Measurements from ENCODE around the gene LTK. TPM values are rescaled to one million over a fixed set of nuclear protein-coding genes. Genes with fewer than 3 reads are reported as not detected.

The LTK gene
- total RNA-seq, 2 experiments from 2014 or later: 0.20 to 0.30 TPM

GRCh38 chr15:41512940-41513505 is 604 bp downstream of the LTK start:
- H3K4me3 Mint-ChIP-seq: peak overlapping the region; percentile 39
- H3K27me3 Mint-ChIP-seq: peaks cover 44% of the 10 kb centered on the region
- H3K9me3 Mint-ChIP-seq (ENCODE audit: low read depth): no peaks in the 10 kb centered on the region
- no peak overlapping the region for H3K27ac Mint-ChIP-seq
- H3K36me3 Mint-ChIP-seq: peaks cover 6% of the 10 kb centered on the region
- DNase-seq (no peak), ATAC-seq (peak; percentile 34)
- peaks cover 29% of the 10 kb centered on the region for H3K4me1 Mint-ChIP-seq
- CTCF ChIA-PET: interaction anchor here (0.5 to 2.1 kb wide), 3 partner anchors 34 to 47 kb away, joined by 3 to 8 read pairs (median 3); no protein-coding TSS in a partner anchor

- CTCF ChIA-PET: interaction anchor here (0.9 to 2.1 kb wide), 2 partner anchors 45 to 46 kb away, joined by 3 to 8 read pairs; no protein-coding TSS in a partner anchor
Measured at GRCh38 chr15:41512512-41512939, 1.1 kb downstream of the LTK start.

GRCh38 chr15:41511899-41512369 is 1.7 kb downstream of the LTK start:
- H3K36me3 Mint-ChIP-seq: peaks cover 4% of the 10 kb centered on the region
- CTCF ChIA-PET: interaction anchor here (2.1 kb wide), 1 partner anchor 46 kb away, joined by 8 read pairs; no protein-coding TSS in a partner anchor
- ATAC-seq: peak; percentile 37
- peaks cover 29% of the 10 kb centered on the region for H3K4me1 Mint-ChIP-seq
- peak overlapping the region; percentile 30 for H3K4me3 Mint-ChIP-seq
- H3K27me3 Mint-ChIP-seq: peaks cover 48% of the 10 kb centered on the region
- no peak overlapping the region for H3K27ac Mint-ChIP-seq
- no peak for DNase-seq
- no peaks in the 10 kb centered on the region for H3K9me3 Mint-ChIP-seq (ENCODE audit: low read depth)

More at GRCh38 chr15:41512512-41512939, 1.1 kb downstream of the LTK start:
- peak overlapping the region; percentile 30 for H3K4me3 Mint-ChIP-seq
- ATAC-seq (no peak), DNase-seq (no peak)
- H3K9me3 Mint-ChIP-seq (ENCODE audit: low read depth): no peaks in the 10 kb centered on the region
- H3K36me3 Mint-ChIP-seq: peaks cover 4% of the 10 kb centered on the region
- H3K27me3 Mint-ChIP-seq: peaks cover 48% of the 10 kb centered on the region
- H3K27ac Mint-ChIP-seq: no peak overlapping the region
- peaks cover 29% of the 10 kb centered on the region for H3K4me1 Mint-ChIP-seq

GRCh38 chr15:41511331-41511898 is 2.2 kb downstream of the LTK start:
- Mint-ChIP-seq H3K9me3 (ENCODE audit: low read depth) (no peaks in the 10 kb centered on the region), H3K36me3 (peaks cover 4% of the 10 kb centered on the region), H3K4me1 (peaks cover 29% of the 10 kb centered on the region), H3K27me3 (peaks cover 48% of the 10 kb centered on the region), H3K27ac (no peak overlapping the region), H3K4me3 (no peak overlapping the region)
- DNase-seq: no peak
- CTCF ChIA-PET: no interaction called here
- ATAC-seq: no peak

GRCh38 chr15:41510728-41511127 is 2.9 kb downstream of the LTK start:
- DNase-seq: no peak
- peaks cover 4% of the 10 kb centered on the region for H3K36me3 Mint-ChIP-seq
- H3K27me3 Mint-ChIP-seq: peaks cover 49% of the 10 kb centered on the region
- no peaks in the 10 kb centered on the region for H3K9me3 Mint-ChIP-seq (ENCODE audit: low read depth)
- peaks cover 29% of the 10 kb centered on the region for H3K4me1 Mint-ChIP-seq
- no peak overlapping the region for H3K27ac Mint-ChIP-seq
- no peak overlapping the region for H3K4me3 Mint-ChIP-seq
- no peak for ATAC-seq
- CTCF ChIA-PET: no interaction called here

GRCh38 chr15:41507820-41508290 is 5.8 kb downstream of the LTK start:
- DNase-seq: no peak
- H3K36me3 Mint-ChIP-seq: no peaks in the 10 kb centered on the region
- CTCF ChIA-PET: interaction anchor here (0.6 to 1.8 kb wide), 3 partner anchors 9 to 646 kb away, joined by 3 to 6 read pairs (median 4); no protein-coding TSS in a partner anchor
- H3K4me1 Mint-ChIP-seq: peaks cover 12% of the 10 kb centered on the region
- H3K9me3 Mint-ChIP-seq (ENCODE audit: low read depth): no peaks in the 10 kb centered on the region
- H3K4me3 Mint-ChIP-seq: no peak overlapping the region
- no peak overlapping the region for H3K27ac Mint-ChIP-seq
- peaks cover 62% of the 10 kb centered on the region for H3K27me3 Mint-ChIP-seq
- ATAC-seq: no peak

- ATAC-seq (no peak), DNase-seq (no peak)
- H3K27me3 Mint-ChIP-seq: peaks cover 62% of the 10 kb centered on the region
- H3K4me1 Mint-ChIP-seq: peaks cover 11% of the 10 kb centered on the region
- H3K27ac Mint-ChIP-seq: no peak overlapping the region
- no peaks in the 10 kb centered on the region for H3K36me3 Mint-ChIP-seq
- H3K4me3 Mint-ChIP-seq: no peak overlapping the region
- CTCF ChIA-PET: interaction anchor here (1.1 to 1.8 kb wide), 4 partner anchors 10 to 41 kb away, joined by 3 to 6 read pairs (median 4); no protein-coding TSS in a partner anchor
- H3K9me3 Mint-ChIP-seq (ENCODE audit: low read depth): no peaks in the 10 kb centered on the region
Measured at GRCh38 chr15:41506796-41507341, 6.8 kb downstream of the LTK start.

GRCh38 chr15:41505776-41506175 is 7.9 kb downstream of the LTK start:
- H3K9me3 Mint-ChIP-seq (ENCODE audit: low read depth): no peaks in the 10 kb centered on the region
- no peak for DNase-seq
- no peaks in the 10 kb centered on the region for H3K36me3 Mint-ChIP-seq
- H3K4me1 Mint-ChIP-seq: peaks cover 19% of the 10 kb centered on the region
- peaks cover 69% of the 10 kb centered on the region for H3K27me3 Mint-ChIP-seq
- no peak overlapping the region for H3K4me3 Mint-ChIP-seq
- CTCF ChIA-PET: interaction anchor here (1.1 to 1.4 kb wide), 2 partner anchors 10 to 40 kb away, joined by 3 to 4 read pairs; no protein-coding TSS in a partner anchor
- no peak for ATAC-seq
- H3K27ac Mint-ChIP-seq: no peak overlapping the region

GRCh38 chr15:41504751-41505492 is 8.7 kb downstream of the LTK start:
- DNase-seq: no peak

GRCh38 chr15:41503669-41504010 is 10.0 kb downstream of the LTK start:
- H3K9me3 Mint-ChIP-seq (ENCODE audit: low read depth): no peaks in the 10 kb centered on the region
- CTCF ChIA-PET: interaction anchor here (1.2 kb wide), 1 partner anchor 38 kb away, joined by 4 read pairs; no protein-coding TSS in a partner anchor
- H3K4me1 Mint-ChIP-seq: peaks cover 20% of the 10 kb centered on the region
- no peak overlapping the region for H3K4me3 Mint-ChIP-seq
- ATAC-seq (no peak), DNase-seq (no peak)
- no peaks in the 10 kb centered on the region for H3K36me3 Mint-ChIP-seq
- H3K27me3 Mint-ChIP-seq: peaks cover 73% of the 10 kb centered on the region
- H3K27ac Mint-ChIP-seq: no peak overlapping the region

More at GRCh38 chr15:41504751-41505492, 8.7 kb downstream of the LTK start:
- no peaks in the 10 kb centered on the region for H3K36me3 Mint-ChIP-seq
- H3K9me3 Mint-ChIP-seq (ENCODE audit: low read depth): no peaks in the 10 kb centered on the region
- CTCF ChIA-PET: interaction anchor here (1.4 kb wide), 1 partner anchor 39 kb away, joined by 4 read pairs; no protein-coding TSS in a partner anchor
- H3K4me3 Mint-ChIP-seq: no peak overlapping the region
- no peak overlapping the region for H3K27ac Mint-ChIP-seq
- peaks cover 68% of the 10 kb centered on the region for H3K27me3 Mint-ChIP-seq
- no peak for ATAC-seq
- peaks cover 20% of the 10 kb centered on the region for H3K4me1 Mint-ChIP-seq

GRCh38 chr15:41502795-41503668 is 10.6 kb downstream of the LTK start:
- CTCF ChIA-PET: interaction anchor here (1.2 kb wide), 1 partner anchor 37 kb away, joined by 4 read pairs; no protein-coding TSS in a partner anchor
- peak overlapping the region; percentile 44 for H3K4me3 Mint-ChIP-seq

More at GRCh38 chr15:41502795-41503668, 10.6 kb downstream of the LTK start:
- Mint-ChIP-seq H3K27ac (no peak overlapping the region), H3K36me3 (no peaks in the 10 kb centered on the region), H3K27me3 (peaks cover 76% of the 10 kb centered on the region), H3K9me3 (ENCODE audit: low read depth) (no peaks in the 10 kb centered on the region), H3K4me1 (peaks cover 20% of the 10 kb centered on the region)
- DNase-seq (no peak), ATAC-seq (peak; percentile 31)

All from activated CD8-positive, alpha-beta memory T cell treated with anti-CD3 and anti-CD28 coated beads, Interleukin-2, amount 10 ng/mL, durations not matched to agents 7 days and 5 days (primary cell).